Trophoblast cell (in vitro differentiated cells and primary cell): ENCODE measurements around the gene SLC29A2.

Experiments
- DNase-seq, 2 donors: peaks; one replicate each; pipeline ENCODE4 v3.0.0-alpha.2; 2016
- H2AFZ ChIP-seq: 2 replicates; pipeline ENCODE4 v1.6.1; 2013; ENCODE audit warnings: low read length, moderate library complexity, mild to moderate bottlenecking; ENCODE audit not compliant: insufficient read depth, poor library complexity
- H2AK5ac ChIP-seq: 2 replicates; pipeline ENCODE4 v1.6.1; 2013; ENCODE audit warnings: mild to moderate bottlenecking, low read length
- H2BK120ac ChIP-seq: 2 replicates; pipeline ENCODE4 v1.6.1; 2013; ENCODE audit warnings: low read length, mild to moderate bottlenecking, moderate library complexity; ENCODE audit not compliant: insufficient read depth, poor library complexity
- H2BK12ac ChIP-seq: 2 replicates; pipeline ENCODE4 v1.6.1; 2013; ENCODE audit warnings: mild to moderate bottlenecking, low read length, moderate library complexity
- H2BK5ac ChIP-seq: 2 replicates; pipeline ENCODE4 v1.6.1; 2013; ENCODE audit warnings: low read length, low read depth, moderate library complexity, mild to moderate bottlenecking; ENCODE audit not compliant: poor library complexity
- H3K14ac ChIP-seq: 2 replicates; pipeline ENCODE4 v1.6.1; 2013; ENCODE audit warnings: mild to moderate bottlenecking, low read length
- H3K18ac ChIP-seq: 2 replicates; pipeline ENCODE4 v1.6.1; 2013; ENCODE audit warnings: mild to moderate bottlenecking, low read length
- H3K23ac ChIP-seq: 2 replicates; pipeline ENCODE4 v1.6.1; 2013; ENCODE audit warnings: low read length
- H3K27ac ChIP-seq: 2 replicates; pipeline ENCODE4 v1.5.1; 2013; ENCODE audit warnings: low read depth, mild to moderate bottlenecking, inconsistent platforms, low read length, moderate library complexity
- H3K27me3 ChIP-seq: 2 replicates; pipeline ENCODE4 v1.6.1; 2013; ENCODE audit warnings: inconsistent platforms, mild to moderate bottlenecking, low read length, moderate library complexity; ENCODE audit not compliant: insufficient read depth
- H3K36me3 ChIP-seq, 2 experiments: 1 replicate in 1 of 2; 2 replicates in 1 of 2; pipeline ENCODE4 v1.6.1; 2013; ENCODE audit warnings: low read length in 2 of 2, mild to moderate bottlenecking in 2 of 2, moderate library complexity in 1 of 2; ENCODE audit not compliant: insufficient read depth in 2 of 2, control insufficient read depth in 1 of 2
- H3K4ac ChIP-seq: 2 replicates; pipeline ENCODE4 v1.6.1; 2013; ENCODE audit warnings: low read depth, mild to moderate bottlenecking, low read length, moderate library complexity
- H3K4me1 ChIP-seq, 2 experiments: 1 replicate in 1 of 2; 2 replicates in 1 of 2; pipeline ENCODE4 v1.6.1; 2013; ENCODE audit warnings: low read length in 2 of 2, mild to moderate bottlenecking in 2 of 2, moderate library complexity in 1 of 2; ENCODE audit not compliant: insufficient read depth in 2 of 2, control insufficient read depth in 1 of 2
- H3K4me2 ChIP-seq: 2 replicates; pipeline ENCODE4 v1.6.1; 2013; ENCODE audit warnings: inconsistent platforms, mild to moderate bottlenecking, low read length, moderate library complexity
- H3K4me3 ChIP-seq: 2 replicates; pipeline ENCODE4 v1.5.1; 2013; ENCODE audit warnings: mild to moderate bottlenecking, low read depth, low read length, inconsistent platforms
- H3K79me1 ChIP-seq: one replicate; pipeline ENCODE4 v1.6.1; 2013; ENCODE audit warnings: low read length
- H3K79me2 ChIP-seq: 2 replicates; pipeline ENCODE4 v1.6.1; 2013; ENCODE audit warnings: low read length, mild to moderate bottlenecking; ENCODE audit not compliant: control insufficient read depth, insufficient read depth, poor library complexity
- H3K9ac ChIP-seq: 2 replicates; pipeline ENCODE4 v1.6.1; 2013; ENCODE audit warnings: mild to moderate bottlenecking, low read length
- H3K9me3 ChIP-seq: 2 replicates; pipeline ENCODE4 v1.6.1; 2013; ENCODE audit warnings: low read depth, mild to moderate bottlenecking, control low read depth, inconsistent platforms, low read length; ENCODE audit not compliant: insufficient read depth
- H4K12ac ChIP-seq: 2 replicates; pipeline ENCODE4 v1.6.1; 2013; ENCODE audit warnings: low read depth, mild to moderate bottlenecking, low read length, moderate library complexity
- H4K8ac ChIP-seq: 2 replicates; pipeline ENCODE4 v1.6.1; 2013; ENCODE audit warnings: low read depth, mild to moderate bottlenecking, low read length, moderate library complexity
- H4K91ac ChIP-seq: one replicate; pipeline ENCODE4 v1.6.1; 2013; ENCODE audit warnings: low read depth, mild to moderate bottlenecking, low read length, moderate library complexity
- WGBS: extraction: QIAGEN DNeasy Blood & Tissue Kit; methylation state at CpG from one replicate; pipeline ENCODE4 v1.1.7; 2013; ENCODE audit warnings: missing lambda C conversion rate; ENCODE audit not compliant: insufficient read length, insufficient coverage; ENCODE audit errors: extremely low coverage; 5-methylcytosine and 5-hydroxymethylcytosine counted together

SLC29A2 gene

GRCh38 chr11:66330931-66331330, 40.6 kb downstream of the SLC29A2 start:
- no peak overlapping the region for H3K4me3 ChIP-seq
- no peak overlapping the region for H2AK5ac ChIP-seq
- no peak overlapping the region for H3K27ac ChIP-seq
- no peak overlapping the region for H4K12ac ChIP-seq
- H3K79me1 ChIP-seq = peaks cover 18% of the 10 kb centered on the region
- H2BK120ac ChIP-seq = no peak overlapping the region
- no peak overlapping the region for H3K9ac ChIP-seq
- H3K36me3 ChIP-seq = peaks cover 2 to 13% of the 10 kb centered on the region in 2 experiments
- H3K4ac ChIP-seq = no peak overlapping the region
- H4K8ac ChIP-seq = no peak overlapping the region
- no peak overlapping the region for H4K91ac ChIP-seq
- no peak overlapping the region for H2AFZ ChIP-seq
- H3K18ac ChIP-seq = no peak overlapping the region
- DNase-seq = no peak
- H3K4me2 ChIP-seq = no peak overlapping the region
- H3K23ac ChIP-seq = no peak overlapping the region
- H3K27me3 ChIP-seq = no peaks in the 10 kb centered on the region
- peaks cover 2% of the 10 kb centered on the region for H3K9me3 ChIP-seq
- H3K79me2 ChIP-seq = peaks cover 4% of the 10 kb centered on the region
- no CpG with 5 or more reads among the region's 10 CpGs for WGBS
- no peak overlapping the region for H2BK12ac ChIP-seq
- H3K4me1 ChIP-seq = peaks cover 31 to 33% of the 10 kb centered on the region in 2 experiments
- H2BK5ac ChIP-seq = no peak overlapping the region
- no peak overlapping the region for H3K14ac ChIP-seq

GRCh38 chr11:66329165-66329673, 42.3 kb downstream of the SLC29A2 start:
- Histone ChIP-seq H3K4ac (no peak overlapping the region), H3K4me2 (no peak overlapping the region), H3K27me3 (no peaks in the 10 kb centered on the region), H3K36me3 (peaks cover 2 to 13% of the 10 kb centered on the region in 2 experiments), H3K79me1 (peaks cover 23% of the 10 kb centered on the region), H3K4me1 (peaks cover 40 to 41% of the 10 kb centered on the region in 2 experiments), H2BK12ac (no peak overlapping the region), H3K14ac (no peak overlapping the region), H3K9me3 (peaks cover 2% of the 10 kb centered on the region), H3K27ac (no peak overlapping the region), H4K91ac (no peak overlapping the region), H3K18ac (no peak overlapping the region), H3K4me3 (no peak overlapping the region), H4K8ac (no peak overlapping the region), H3K9ac (no peak overlapping the region), H2BK120ac (no peak overlapping the region), H3K79me2 (peaks cover 2% of the 10 kb centered on the region), H4K12ac (no peak overlapping the region), H2AK5ac (no peak overlapping the region), H3K23ac (no peak overlapping the region), H2BK5ac (no peak overlapping the region), H2AFZ (no peak overlapping the region)
- no peak for DNase-seq
- no CpG with 5 or more reads among the region's 3 CpGs for WGBS

- Histone ChIP-seq H3K18ac (no peak overlapping the region), H2AK5ac (no peak overlapping the region), H2AFZ (peak overlapping the region; percentile 24), H3K4me1 (peaks cover 40 to 42% of the 10 kb centered on the region in 2 experiments), H3K9me3 (peaks cover 4% of the 10 kb centered on the region), H3K9ac (no peak overlapping the region), H2BK12ac (no peak overlapping the region), H3K4me3 (no peak overlapping the region), H3K27me3 (no peaks in the 10 kb centered on the region), H3K79me1 (peaks cover 23% of the 10 kb centered on the region), H3K79me2 (peaks cover 2% of the 10 kb centered on the region), H4K91ac (peak overlapping the region; percentile 92), H3K14ac (no peak overlapping the region), H3K27ac (no peak overlapping the region), H3K23ac (no peak overlapping the region), H4K12ac (no peak overlapping the region), H4K8ac (peak overlapping the region; percentile 31), H2BK5ac (no peak overlapping the region), H3K4me2 (peak overlapping the region; percentile 32), H2BK120ac (no peak overlapping the region), H3K36me3 (peaks cover 0 to 11% of the 10 kb centered on the region in 2 experiments), H3K4ac (no peak overlapping the region)
- peak; percentile 40 to 76 for DNase-seq
- WGBS = no CpG with 5 or more reads among the region's 19 CpGs
Measured at GRCh38 chr11:66328302-66329144, 43.0 kb downstream of the SLC29A2 start.

- no CpG with 5 or more reads among the region's 3 CpGs for WGBS
- Histone ChIP-seq H3K27me3 (no peaks in the 10 kb centered on the region), H3K36me3 (peaks cover 0 to 7% of the 10 kb centered on the region in 2 experiments)
Measured at GRCh38 chr11:66328031-66328301, 43.6 kb downstream of the SLC29A2 start.

More at GRCh38 chr11:66328031-66328301, 43.6 kb downstream of the SLC29A2 start:
- no peak overlapping the region for H2AFZ ChIP-seq
- peaks cover 4% of the 10 kb centered on the region for H3K9me3 ChIP-seq
- no peak overlapping the region for H3K18ac ChIP-seq
- H3K4me3 ChIP-seq = no peak overlapping the region
- no peak overlapping the region for H3K14ac ChIP-seq
- no peak overlapping the region for H3K9ac ChIP-seq
- no peak overlapping the region for H3K4ac ChIP-seq
- peak overlapping the region; percentile 2 for H2AK5ac ChIP-seq
- H3K23ac ChIP-seq = no peak overlapping the region
- no peak overlapping the region for H2BK120ac ChIP-seq
- no peak for DNase-seq
- H4K8ac ChIP-seq = no peak overlapping the region
- H2BK12ac ChIP-seq = peak overlapping the region; percentile 53
- peaks cover 42 to 44% of the 10 kb centered on the region in 2 experiments for H3K4me1 ChIP-seq
- H3K4me2 ChIP-seq = no peak overlapping the region
- H2BK5ac ChIP-seq = no peak overlapping the region
- no peak overlapping the region for H4K12ac ChIP-seq
- peaks cover 2% of the 10 kb centered on the region for H3K79me2 ChIP-seq
- H4K91ac ChIP-seq = peak overlapping the region; percentile 92
- no peak overlapping the region for H3K27ac ChIP-seq
- peaks cover 23% of the 10 kb centered on the region for H3K79me1 ChIP-seq
